Caco-2 (cell line): ENCODE measurements around the gene OVCA2. TPM values are rescaled to one million over a fixed set of nuclear protein-coding genes. Genes with fewer than 3 reads are reported as not detected.

ENCODE experiments used
- BruUV-seq: library from RNA; stranded (reverse); fragments of 400-500 nt; replicated peaks from 2 replicates; lab custom pipeline; 2021; lab: Mats Ljungman, UMichigan
- CTCF ChIA-PET: fragments of 300-600 bp; sonication (Branson Sonifier 250); formaldehyde crosslinking; loops from one replicate; lab custom pipeline; 2022; ENCODE audit warnings: antibody characterized with exemption; lab: Charles Lee
- POLR2A ChIA-PET: fragments of 300-600 bp; sonication (Branson Sonifier 250); formaldehyde crosslinking; loops from one replicate; lab custom pipeline; 2022; ENCODE audit warnings: antibody characterized with exemption; lab: Charles Lee
- DNase-seq, 2 experiments: peaks; one replicate each; pipeline versions ENCODE4 v3.0.0 to v3.0.0-alpha.2; 2020 to 2022
- H3K27me3 ChIP-seq: replicated peaks from 2 replicates; pipeline ENCODE4 v1.6.0; 2011; ENCODE audit warnings: low read length; ENCODE audit not compliant: control insufficient read depth, insufficient read depth
- H3K36me3 ChIP-seq: 2 replicates; pipeline ENCODE4 v1.5.1; 2011; ENCODE audit warnings: low read length; ENCODE audit not compliant: control insufficient read depth, insufficient read depth
- H3K4me1 ChIP-seq: fragments of 250-450 bp; sonication (Bioruptor Pico); 2 replicates; pipeline ENCODE4 v1.5.1; 2020; ENCODE audit warnings: mild to moderate bottlenecking
- H3K4me3 ChIP-seq: 2 replicates; pipeline ENCODE4 v1.5.1; 2011; ENCODE audit warnings: low read depth, mild to moderate bottlenecking, control low read depth, low read length
- H3K9me3 ChIP-seq: fragments of 250-450 bp; sonication (Bioruptor Pico); 2 replicates; pipeline ENCODE4 v1.5.1; 2020; ENCODE audit warnings: mild to moderate bottlenecking, moderate library complexity
- H3K27ac Mint-ChIP-seq: one replicate; pipeline ENCODE4 v1.8.0; 2022; ENCODE audit warnings: mixed read lengths; ENCODE audit not compliant: unreplicated experiment
- H3K27me3 Mint-ChIP-seq: one replicate; pipeline ENCODE4 v1.8.0; 2022; ENCODE audit warnings: mixed read lengths; ENCODE audit not compliant: insufficient read depth, unreplicated experiment
- H3K36me3 Mint-ChIP-seq: one replicate; pipeline ENCODE4 v1.8.0; 2022; ENCODE audit warnings: mild to moderate bottlenecking, mixed read lengths; ENCODE audit not compliant: insufficient read depth, unreplicated experiment
- H3K4me1 Mint-ChIP-seq: one replicate; pipeline ENCODE4 v1.8.0; 2022; ENCODE audit warnings: low read depth, mixed read lengths; ENCODE audit not compliant: unreplicated experiment
- H3K4me3 Mint-ChIP-seq: one replicate; pipeline ENCODE4 v1.8.0; 2022; ENCODE audit warnings: mild to moderate bottlenecking, moderate library complexity, mixed read lengths; ENCODE audit not compliant: unreplicated experiment
- H3K9me3 Mint-ChIP-seq: one replicate; pipeline ENCODE4 v1.8.0; 2022; ENCODE audit warnings: mixed read lengths; ENCODE audit not compliant: unreplicated experiment
- intact Hi-C: fragments of 100-400 bp; cut with micrococcal nuclease; formaldehyde crosslinking; loops from one replicate; pipeline ENCODE4 v1.10.0; 2022; ENCODE audit not compliant: unreplicated experiment
- total RNA-seq: library from RNA; stranded (reverse); gene quantifications from 2 replicates; pipeline ENCODE4 v1.2.3, GENCODE V29; 2022
- TF ChIP-seq, protein P1 (sequence below), 2 experiments: fragments of 200-600 bp in 1 of 2; IDR thresholded peaks; 1 replicate in 1 of 2; 2 replicates in 1 of 2; pipeline versions ENCODE4 v1.5.1 to v1.8.0; 2011 to 2022; ENCODE audit warnings: antibody characterized with exemption in 1 of 2, control low read depth in 1 of 2, inconsistent platforms in 1 of 2, low read depth in 1 of 2, low read length in 1 of 2, mild to moderate bottlenecking in 1 of 2, moderate library complexity in 1 of 2; ENCODE audit not compliant: insufficient read depth in 1 of 2, severe bottlenecking in 1 of 2, unreplicated experiment in 1 of 2

Gene OVCA2
- total RNA-seq, 1 experiment from 2014 or later, result 39.3 TPM

DNA sequence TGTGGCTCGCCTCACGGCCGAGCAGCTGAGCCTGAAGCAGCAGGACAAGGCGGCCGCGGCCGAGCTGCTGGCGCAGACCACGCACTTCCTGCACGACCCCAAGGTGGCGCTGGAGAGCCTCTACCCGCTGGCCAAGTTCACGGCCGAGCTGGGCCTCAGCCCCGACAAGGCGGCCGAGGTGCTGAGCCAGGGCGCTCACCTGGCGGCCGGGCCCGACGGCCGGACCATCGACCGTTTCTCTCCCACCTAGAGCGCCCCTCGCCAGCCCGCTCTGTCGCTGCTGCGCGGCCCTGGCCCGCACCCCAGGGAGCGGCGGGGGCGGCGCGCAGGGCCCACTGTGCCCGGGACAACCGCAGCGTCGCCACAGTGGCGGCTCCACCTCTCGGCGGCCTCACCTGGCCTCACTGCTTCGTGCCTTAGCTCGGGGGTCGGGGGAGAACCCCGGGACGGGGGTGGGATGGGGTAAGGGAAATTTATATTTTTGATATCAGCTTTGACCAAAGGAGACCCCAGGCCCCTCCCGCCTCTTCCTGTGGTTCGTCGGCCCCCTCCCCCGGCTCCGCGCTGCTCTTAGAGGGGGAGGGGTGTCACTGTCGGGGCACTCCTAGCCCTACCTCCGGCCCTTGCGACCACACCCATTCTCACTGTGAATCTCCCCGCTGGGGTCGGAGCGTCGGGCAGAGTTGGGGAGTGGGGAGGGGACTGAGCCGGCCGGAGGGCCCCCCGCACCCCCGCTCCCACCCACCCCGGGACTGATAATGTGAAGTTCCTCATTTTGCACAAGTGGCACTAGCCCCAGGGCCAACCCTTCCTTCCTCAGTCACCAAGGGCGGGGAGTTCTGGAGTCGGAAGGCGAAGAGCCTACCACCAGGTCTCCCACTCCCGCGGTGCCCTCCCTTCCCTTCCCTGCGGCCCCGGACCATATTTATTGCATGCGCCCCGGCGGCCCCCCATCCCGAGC, 17.0 kb downstream of the OVCA2 start:
- no peaks in the 10 kb centered on the region for H3K27me3 Mint-ChIP-seq
- BruUV-seq, result no TSS peak
- no peaks in the 10 kb centered on the region for H3K9me3 Mint-ChIP-seq
- H3K4me1 Mint-ChIP-seq, result no peaks in the 10 kb centered on the region
- ChIA-PET CTCF (interaction anchor here (0.5 to 1.1 kb wide), 3 partner anchors 8 to 603 kb away, joined by 3 read pairs; partner anchors contain the start of gene CRK), POLR2A (no interaction called here)
- no peak overlapping the region for H3K27ac Mint-ChIP-seq
- H3K4me3 Mint-ChIP-seq, result no peak overlapping the region
- Histone ChIP-seq H3K27me3 (no peaks in the 10 kb centered on the region), H3K9me3 (no peaks in the 10 kb centered on the region), H3K4me1 (no peaks in the 10 kb centered on the region), H3K4me3 (no peak overlapping the region), H3K36me3 (no peaks in the 10 kb centered on the region)
- TF ChIP-seq, protein P1, sequence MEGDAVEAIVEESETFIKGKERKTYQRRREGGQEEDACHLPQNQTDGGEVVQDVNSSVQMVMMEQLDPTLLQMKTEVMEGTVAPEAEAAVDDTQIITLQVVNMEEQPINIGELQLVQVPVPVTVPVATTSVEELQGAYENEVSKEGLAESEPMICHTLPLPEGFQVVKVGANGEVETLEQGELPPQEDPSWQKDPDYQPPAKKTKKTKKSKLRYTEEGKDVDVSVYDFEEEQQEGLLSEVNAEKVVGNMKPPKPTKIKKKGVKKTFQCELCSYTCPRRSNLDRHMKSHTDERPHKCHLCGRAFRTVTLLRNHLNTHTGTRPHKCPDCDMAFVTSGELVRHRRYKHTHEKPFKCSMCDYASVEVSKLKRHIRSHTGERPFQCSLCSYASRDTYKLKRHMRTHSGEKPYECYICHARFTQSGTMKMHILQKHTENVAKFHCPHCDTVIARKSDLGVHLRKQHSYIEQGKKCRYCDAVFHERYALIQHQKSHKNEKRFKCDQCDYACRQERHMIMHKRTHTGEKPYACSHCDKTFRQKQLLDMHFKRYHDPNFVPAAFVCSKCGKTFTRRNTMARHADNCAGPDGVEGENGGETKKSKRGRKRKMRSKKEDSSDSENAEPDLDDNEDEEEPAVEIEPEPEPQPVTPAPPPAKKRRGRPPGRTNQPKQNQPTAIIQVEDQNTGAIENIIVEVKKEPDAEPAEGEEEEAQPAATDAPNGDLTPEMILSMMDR (IDR thresholded peaks at IDR 0.05; ENCODE audit: insufficient read depth in 1 of 2, low read depth in 1 of 2, low read length in 1 of 2, severe bottlenecking in 1 of 2, unreplicated experiment in 1 of 2), result no peak
- no peak for DNase-seq
- intact Hi-C loops, result loop anchor here (10.0 kb wide), 1 partner anchor 226 kb away; no protein-coding TSS in a partner anchor
- peaks cover 11% of the 10 kb centered on the region for H3K36me3 Mint-ChIP-seq

DNA sequence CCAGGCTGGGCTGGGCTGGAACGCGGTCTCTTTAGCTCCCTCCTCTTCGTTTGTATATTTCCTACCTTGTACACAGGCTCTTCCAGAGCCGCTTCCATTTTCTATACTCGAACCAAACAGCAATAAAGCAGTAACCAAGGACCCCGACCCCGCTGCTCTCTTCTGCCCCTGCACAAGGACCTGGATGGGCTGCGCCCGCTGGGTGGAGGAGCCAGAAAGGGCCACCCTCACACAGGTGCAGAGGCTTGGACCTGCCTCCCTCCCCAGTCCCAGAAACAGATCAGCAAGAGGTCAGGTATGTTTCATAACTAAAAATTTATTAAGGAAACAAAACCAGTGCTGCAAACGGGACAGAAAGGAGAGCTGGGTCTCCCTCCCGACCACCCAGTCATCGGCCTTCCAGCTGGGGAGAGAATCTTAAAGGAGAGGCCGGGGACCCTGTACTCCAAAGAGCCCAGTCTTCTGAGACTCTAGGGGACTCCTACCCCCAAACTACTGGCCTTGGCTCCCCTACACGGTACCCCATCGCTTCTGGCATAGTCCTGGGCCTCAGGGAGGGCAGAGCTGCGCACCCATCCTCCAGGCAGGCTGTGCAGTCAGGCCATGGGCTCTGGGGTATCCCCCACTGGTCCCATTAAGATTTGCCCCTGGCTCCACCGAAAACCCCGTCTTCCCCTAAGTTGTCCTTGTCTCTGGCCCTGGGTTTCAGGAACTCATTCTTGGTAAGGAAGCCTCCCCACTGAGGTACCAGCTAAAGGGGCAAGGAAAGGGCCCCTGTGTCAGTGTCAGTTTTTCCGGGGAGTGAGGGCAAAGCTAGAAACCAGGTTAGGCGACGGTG, 17.9 kb downstream of the OVCA2 start:
- H3K36me3 ChIP-seq, result peaks cover 3% of the 10 kb centered on the region; the same call in 1 of the 2 replicates
- CTCF ChIA-PET, result interaction anchor here (0.8 to 1.0 kb wide), 2 partner anchors 9 kb away, joined by 6 to 7 read pairs; no protein-coding TSS in a partner anchor
- Mint-ChIP-seq H3K4me1 (no peaks in the 10 kb centered on the region), H3K36me3 (peaks cover 11% of the 10 kb centered on the region), H3K4me3 (no peak overlapping the region), H3K9me3 (no peaks in the 10 kb centered on the region), H3K27ac (no peak overlapping the region), H3K27me3 (no peaks in the 10 kb centered on the region)
- intact Hi-C loops, result loop anchor here (10.0 kb wide), 1 partner anchor 225 kb away; no protein-coding TSS in a partner anchor
- POLR2A ChIA-PET, result no interaction called here
- TF ChIP-seq, protein P1 (IDR thresholded peaks at IDR 0.05; ENCODE audit: insufficient read depth in 1 of 2, low read depth in 1 of 2, low read length in 1 of 2, severe bottlenecking in 1 of 2, unreplicated experiment in 1 of 2), result no peak
- no peaks in the 10 kb centered on the region for H3K9me3 ChIP-seq
- BruUV-seq, result TSS peak; percentile 75
- H3K27me3 ChIP-seq, result no peaks in the 10 kb centered on the region
- no peak overlapping the region for H3K4me3 ChIP-seq
- no peak for DNase-seq
- no peaks in the 10 kb centered on the region for H3K4me1 ChIP-seq

DNA sequence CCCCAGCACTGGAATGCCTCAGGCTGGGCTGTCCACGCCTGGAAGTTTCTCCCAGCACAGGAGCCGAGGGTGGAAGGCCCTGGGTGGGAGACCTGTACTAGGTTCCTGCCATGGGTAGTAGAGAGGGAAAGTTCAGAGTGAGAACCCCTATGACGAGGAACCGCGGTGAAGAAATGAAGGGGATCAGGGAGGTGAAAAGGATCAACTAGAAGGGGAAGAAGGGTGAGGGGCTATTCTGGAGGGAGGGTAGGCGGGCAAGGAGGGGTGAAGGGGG, 18.5 kb downstream of the OVCA2 start:
- no peak overlapping the region for H3K4me3 Mint-ChIP-seq
- peaks cover 3% of the 10 kb centered on the region; the same call in 1 of the 2 replicates for H3K36me3 ChIP-seq
- no peaks in the 10 kb centered on the region for H3K4me1 Mint-ChIP-seq
- TF ChIP-seq, protein P1 (IDR thresholded peaks at IDR 0.05; ENCODE audit: insufficient read depth in 1 of 2, low read depth in 1 of 2, low read length in 1 of 2, severe bottlenecking in 1 of 2, unreplicated experiment in 1 of 2), result no peak
- H3K27me3 Mint-ChIP-seq, result no peaks in the 10 kb centered on the region
- H3K4me1 ChIP-seq, result no peaks in the 10 kb centered on the region
- ChIA-PET POLR2A (no interaction called here), CTCF (interaction anchor here (0.8 to 1.0 kb wide), 2 partner anchors 8 to 9 kb away, joined by 6 to 7 read pairs; no protein-coding TSS in a partner anchor)
- H3K4me3 ChIP-seq, result no peak overlapping the region
- no peak overlapping the region for H3K27ac Mint-ChIP-seq
- peaks cover 12% of the 10 kb centered on the region for H3K36me3 Mint-ChIP-seq
- H3K9me3 Mint-ChIP-seq, result no peaks in the 10 kb centered on the region
- H3K27me3 ChIP-seq, result no peaks in the 10 kb centered on the region
- intact Hi-C loops, result no loop called here
- no TSS peak for BruUV-seq
- no peak for DNase-seq
- no peaks in the 10 kb centered on the region for H3K9me3 ChIP-seq
